ENCODE measurements around the gene LRRC63.
"Not testable (repeated sequence)": the region's sequence is repeated elsewhere in the genome, so short reads cannot be mapped to it uniquely, and the experiment has no call there.

LRRC63 gene

GRCh38 chr13:46267166-46267565 lies 55.4 kb downstream of the LRRC63 start:
- DNase-seq: no peak

- DNase-seq: no peak
Measured at GRCh38 chr13:46270416-46270815, 58.7 kb downstream of the LRRC63 start.

GRCh38 chr13:46274094-46274698 lies 62.5 kb downstream of the LRRC63 start:
- DNase-seq: no peak

GRCh38 chr13:46278474-46278873 lies 66.7 kb downstream of the LRRC63 start:
- no peak for DNase-seq

- DNase-seq: no peak
Measured at GRCh38 chr13:46281779-46282178, 70.1 kb downstream of the LRRC63 start.

GRCh38 chr13:46283912-46284824 lies 72.4 kb downstream of the LRRC63 start:
- not testable (repeated sequence) for DNase-seq

- no peak for DNase-seq
Measured at GRCh38 chr13:46286972-46287371, 75.2 kb downstream of the LRRC63 start.

- no peak for DNase-seq
Measured at GRCh38 chr13:46288570-46289259, 77.0 kb downstream of the LRRC63 start.

- no peak for DNase-seq
Measured at GRCh38 chr13:46289260-46289955, 77.7 kb downstream of the LRRC63 start.

GRCh38 chr13:46290434-46290833 lies 78.7 kb downstream of the LRRC63 start:
- no peak for DNase-seq

- DNase-seq: no peak
Measured at GRCh38 chr13:46293436-46293835, 81.7 kb downstream of the LRRC63 start.

- DNase-seq: peak; percentile 52 to 57
Measured at GRCh38 chr13:46295491-46296114, 83.9 kb downstream of the LRRC63 start.

GRCh38 chr13:46296115-46296822 lies 84.5 kb downstream of the LRRC63 start:
- no peak for DNase-seq

- DNase-seq: no peak
Measured at GRCh38 chr13:46296921-46297320, 85.2 kb downstream of the LRRC63 start.

- DNase-seq: no peak
Measured at GRCh38 chr13:46297361-46297811, 85.7 kb downstream of the LRRC63 start.

- no peak for DNase-seq
Measured at GRCh38 chr13:46303742-46304385, 92.1 kb downstream of the LRRC63 start.

GRCh38 chr13:46304546-46304945 lies 92.8 kb downstream of the LRRC63 start:
- no peak for DNase-seq

GRCh38 chr13:46307554-46307953 lies 95.8 kb downstream of the LRRC63 start:
- no peak for DNase-seq

GRCh38 chr13:46310066-46310465 lies 98.3 kb downstream of the LRRC63 start:
- DNase-seq: no peak

- DNase-seq: no peak
Measured at GRCh38 chr13:46311217-46311616, 99.5 kb downstream of the LRRC63 start.

- DNase-seq: no peak
Measured at GRCh38 chr13:46313024-46313423, 101.3 kb downstream of the LRRC63 start.

All from activated T-cell treated with anti-CD3 and anti-CD28 coated beads, Interleukin-2, amount 50 U/mL, for 48 hours (primary cell).